ENCODE data around the gene ZBTB16.

The ZBTB16 gene

DNA sequence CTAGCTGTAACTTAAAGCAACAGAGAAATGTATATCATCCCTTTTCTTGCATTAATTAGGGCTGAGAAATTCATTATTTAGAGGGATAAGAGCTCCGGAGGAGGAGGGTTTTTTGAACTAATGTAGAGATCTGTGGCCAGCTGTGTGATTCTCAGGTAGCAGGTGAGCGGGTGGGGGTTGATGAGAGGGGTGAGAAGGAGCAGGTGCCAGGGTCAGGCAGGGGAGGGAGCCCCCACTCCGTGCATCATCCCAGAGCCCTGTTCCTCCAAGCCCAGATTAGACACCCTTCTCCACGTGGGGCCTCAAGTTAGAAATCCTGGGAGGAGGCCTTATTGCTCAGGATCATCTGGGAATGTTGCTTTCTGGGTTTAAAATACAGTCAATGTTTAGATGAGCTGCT is 24.9 kb downstream of the ZBTB16 start:
- no peak for DNase-seq

DNA sequence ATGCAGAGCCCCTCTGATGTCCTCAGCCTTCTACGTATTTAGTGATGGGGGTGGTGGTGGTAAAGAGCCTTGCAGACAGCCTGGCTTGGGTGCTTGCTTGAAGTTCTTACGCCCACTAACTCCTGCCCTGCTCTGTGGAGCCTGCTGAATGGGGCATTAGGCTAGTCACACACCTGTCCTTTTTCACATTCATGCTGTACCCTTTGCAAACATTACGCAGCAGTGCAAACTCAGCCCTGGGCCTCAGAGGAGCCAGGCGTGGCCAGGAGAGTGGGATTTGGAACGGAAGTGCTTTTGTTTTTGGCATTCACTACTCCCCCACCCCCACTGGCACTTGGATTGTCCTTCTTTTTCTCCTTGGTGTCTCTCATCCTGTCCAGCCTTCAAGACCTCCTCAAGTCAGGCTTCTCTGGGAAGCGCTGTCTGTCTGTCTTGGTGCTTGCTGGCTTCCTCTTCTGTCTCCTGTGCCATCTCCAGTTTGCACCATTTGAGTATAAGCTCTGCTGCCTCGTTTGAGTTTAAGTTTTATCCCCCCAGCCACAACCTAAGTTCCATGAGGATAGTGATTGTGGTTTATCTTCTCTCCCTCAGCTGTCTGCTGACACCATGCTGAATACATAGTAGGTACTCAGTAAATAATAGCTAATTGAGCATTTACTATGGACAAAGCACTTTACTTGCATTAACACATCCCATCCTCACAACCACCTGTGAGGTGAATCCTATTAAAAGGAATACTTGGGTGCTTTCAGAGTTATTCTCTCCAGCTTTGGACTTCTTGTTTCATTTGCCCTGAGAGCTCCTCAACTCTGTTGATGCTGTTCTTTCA is 26.7 kb downstream of the ZBTB16 start:
- no peak for DNase-seq

DNA sequence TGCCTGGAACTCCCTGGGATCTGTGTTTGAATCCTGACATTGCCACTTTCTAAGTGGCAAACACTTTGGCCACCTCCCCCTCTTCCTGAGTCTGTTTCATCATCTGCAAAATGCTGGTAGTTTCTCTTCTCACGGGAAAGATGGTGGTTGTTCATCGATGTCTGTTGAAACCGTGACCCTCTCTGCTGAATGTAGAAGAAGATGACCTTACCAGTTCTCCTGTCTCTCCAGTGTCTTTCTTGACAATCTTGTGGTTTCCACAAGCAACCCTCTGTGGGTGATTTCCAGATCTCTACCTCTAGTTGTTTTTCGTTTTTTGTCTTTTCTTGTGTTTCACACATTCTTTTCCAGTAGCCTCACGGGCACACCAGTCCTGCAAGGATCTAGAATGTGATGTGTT is 27.5 kb downstream of the ZBTB16 start:
- DNase-seq, result no peak

GRCh38 chr11:114088216-114088615 is 28.7 kb downstream of the ZBTB16 start:
- DNase-seq, result no peak

DNA sequence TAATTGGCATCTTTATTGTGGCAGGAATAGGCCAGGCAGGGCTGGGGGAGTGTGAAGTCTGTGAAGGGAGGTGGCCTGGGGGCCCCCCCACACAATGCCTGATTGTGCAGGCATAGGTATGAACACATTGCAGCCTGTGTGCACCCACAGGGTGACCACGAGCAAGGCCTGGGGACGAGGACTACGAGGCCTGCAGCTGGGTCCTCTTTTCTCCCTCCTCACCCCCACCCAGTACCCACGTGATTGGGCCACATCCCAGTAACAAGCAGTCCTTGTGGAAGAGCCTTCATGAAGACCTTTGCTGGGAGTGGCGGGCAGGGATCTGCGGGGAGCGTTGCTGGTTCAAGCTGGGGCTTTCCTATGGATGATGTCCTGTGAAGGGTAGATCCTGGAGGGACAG is 29.3 kb downstream of the ZBTB16 start:
- DNase-seq, result peak in 12 of 14 donors; percentile 26 to 81 (median 70)

DNA sequence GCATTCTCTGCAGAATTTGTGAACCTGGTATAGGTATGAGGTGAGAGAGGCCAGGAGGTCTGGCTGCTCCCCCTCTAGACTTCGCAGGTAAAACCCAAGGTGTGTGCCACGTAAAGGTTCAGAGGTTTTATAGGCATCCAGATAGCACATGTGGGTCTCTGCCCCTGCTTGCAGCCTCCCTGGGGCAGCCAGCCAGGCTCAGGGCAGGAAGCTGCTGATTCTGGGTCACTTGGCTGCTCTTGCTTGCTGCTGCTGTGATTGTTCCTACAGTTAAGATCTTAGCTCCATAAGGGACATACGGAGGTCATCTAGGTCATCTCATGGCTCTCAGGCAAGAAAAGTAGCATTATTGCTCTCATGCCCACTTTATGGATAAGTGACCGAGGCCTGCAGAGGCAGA is 30.2 kb downstream of the ZBTB16 start:
- no peak for DNase-seq

DNA sequence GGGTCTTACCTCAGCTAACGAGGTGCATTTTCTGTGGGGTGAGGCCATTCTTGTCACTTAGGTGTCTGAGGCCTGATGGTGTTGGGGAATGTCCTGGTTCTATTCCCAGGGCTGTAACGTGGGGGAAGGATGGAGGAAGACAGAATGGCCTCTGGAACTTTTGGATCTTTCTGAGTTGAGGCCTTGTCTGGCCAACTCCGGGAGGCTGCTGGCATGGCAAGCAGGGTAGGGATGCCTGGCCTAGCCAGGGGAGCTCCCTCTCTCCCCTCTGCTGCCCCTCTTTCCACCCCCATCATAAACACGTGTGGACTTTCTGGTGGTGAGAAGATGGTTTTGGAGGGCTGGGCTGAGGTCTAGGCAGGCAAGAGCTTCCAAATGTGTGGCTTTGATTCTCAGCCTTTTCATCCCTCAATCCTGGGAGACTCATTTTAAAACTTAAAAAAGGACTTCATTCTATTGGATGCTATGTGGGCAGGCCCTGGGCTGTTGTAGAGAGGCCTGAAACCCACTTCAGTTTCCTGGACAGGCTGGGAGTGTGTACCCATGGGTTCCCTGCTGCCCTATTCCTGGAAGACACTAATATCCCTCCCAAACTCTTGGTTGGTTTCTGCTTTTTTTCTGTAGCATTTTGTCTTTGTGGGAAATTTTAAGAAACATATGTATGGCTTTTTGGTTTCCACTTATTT is 30.9 kb downstream of the ZBTB16 start:
- DNase-seq, result no peak

GRCh38 chr11:114090976-114091375 is 31.5 kb downstream of the ZBTB16 start:
- no peak for DNase-seq

- peak in 6 of 14 donors; percentile 18 to 61 (median 42) for DNase-seq
Measured at GRCh38 chr11:114091516-114092397, 32.2 kb downstream of the ZBTB16 start.

DNA sequence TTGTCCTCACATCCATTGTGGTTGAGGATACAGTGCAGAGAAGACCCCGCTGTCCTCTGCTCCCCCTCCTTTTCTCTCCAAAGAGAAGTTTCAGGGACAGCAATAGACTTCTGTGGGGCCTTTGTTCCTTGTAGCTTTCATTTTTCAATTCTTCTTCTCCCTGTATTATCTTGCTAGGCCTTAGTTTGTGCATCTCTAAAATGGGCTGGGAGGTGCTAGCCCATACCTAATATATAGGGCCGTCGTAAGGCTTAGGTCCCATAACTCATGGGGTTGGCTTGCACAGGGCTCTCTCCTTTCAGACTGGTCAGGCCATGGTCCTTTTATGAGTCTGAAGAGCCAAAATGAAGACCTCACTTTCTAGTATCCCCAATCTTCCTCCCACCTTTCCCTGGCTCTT is 33.0 kb downstream of the ZBTB16 start:
- no peak for DNase-seq

DNA sequence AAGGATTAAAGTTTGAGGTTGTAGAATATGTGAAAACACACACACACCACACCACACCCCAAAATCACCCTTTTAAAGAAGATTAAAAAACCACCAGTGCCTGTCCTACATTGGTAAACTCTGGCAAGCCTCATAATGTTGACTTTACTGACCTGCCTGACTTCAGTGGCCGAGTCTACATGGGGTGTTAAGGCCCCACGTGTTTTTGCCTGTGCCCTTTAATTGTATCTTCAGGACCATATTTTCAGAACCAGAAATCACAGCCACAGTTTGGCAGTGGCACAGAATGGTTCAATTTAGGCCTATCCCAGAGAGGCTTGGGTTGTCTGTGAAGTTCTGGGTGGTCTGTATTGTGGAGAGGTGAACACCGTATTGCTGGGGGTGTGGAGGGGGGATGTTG is 33.4 kb downstream of the ZBTB16 start:
- DNase-seq, result no peak

- DNase-seq, result no peak
Measured at GRCh38 chr11:114094516-114094915, 35.0 kb downstream of the ZBTB16 start.

DNA sequence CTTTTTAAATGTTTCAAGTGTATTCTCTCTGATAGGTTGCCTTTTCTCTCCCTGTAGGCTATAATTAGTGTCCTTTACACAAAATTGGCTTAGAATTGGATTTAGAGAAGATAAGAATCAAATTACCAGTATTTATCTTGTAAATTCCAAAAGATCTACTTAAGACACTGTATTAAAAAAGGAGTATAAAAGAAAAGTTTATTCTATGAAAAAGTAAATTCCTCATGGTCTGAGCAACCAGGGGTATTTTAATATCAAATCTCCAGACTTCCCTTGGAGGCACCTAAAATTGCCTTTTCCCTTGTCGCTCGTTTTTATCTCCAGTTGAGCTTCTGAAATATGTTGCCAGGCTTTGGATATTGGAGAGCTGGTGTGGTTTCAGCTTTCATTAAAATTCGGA is 36.4 kb downstream of the ZBTB16 start:
- no peak for DNase-seq

DNA sequence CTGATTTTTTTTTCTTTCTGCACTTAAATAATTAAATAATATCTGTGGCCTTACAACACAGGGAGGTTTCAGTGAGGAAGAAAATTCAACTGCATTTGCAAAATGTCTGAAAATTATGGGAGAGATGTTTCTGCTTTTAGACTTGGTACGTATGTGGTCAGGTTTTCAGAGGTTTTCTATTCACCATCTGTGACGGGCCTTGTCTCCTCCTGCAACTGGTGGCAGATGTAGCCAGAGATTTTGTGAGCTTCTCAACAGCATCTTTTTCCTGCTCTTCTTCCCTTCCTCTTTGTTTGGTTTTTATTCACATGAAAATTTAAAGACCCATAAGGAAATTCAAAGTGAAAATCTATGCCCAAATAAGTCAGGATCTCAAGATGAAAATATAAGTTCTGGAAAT is 38.3 kb downstream of the ZBTB16 start:
- DNase-seq, result no peak

DNA sequence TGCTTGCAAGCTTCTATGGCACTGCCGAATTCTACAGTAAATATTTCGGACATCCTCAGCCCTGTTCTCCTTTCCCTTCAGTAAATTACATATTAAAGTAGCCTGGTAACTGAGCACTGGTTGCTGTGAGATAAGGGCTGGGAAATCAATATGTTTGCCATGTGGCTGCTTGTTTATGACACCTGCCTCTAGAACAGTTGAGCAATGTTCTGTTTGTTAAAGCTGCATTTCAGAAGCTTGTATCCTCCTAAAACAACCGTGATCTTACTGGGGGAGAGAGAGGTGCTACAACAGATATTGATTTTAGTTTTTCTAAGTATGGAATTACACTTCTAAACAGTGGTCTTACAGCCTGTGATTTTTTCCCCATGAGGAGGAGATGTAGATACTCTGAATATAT is 39.4 kb downstream of the ZBTB16 start:
- no peak for DNase-seq

- no peak for DNase-seq
Measured at GRCh38 chr11:114099392-114100178, 40.1 kb downstream of the ZBTB16 start.

GRCh38 chr11:114102993-114103896 is 43.7 kb downstream of the ZBTB16 start:
- DNase-seq, result no peak

- no peak for DNase-seq
Measured at GRCh38 chr11:114105611-114106010, 46.1 kb downstream of the ZBTB16 start.

DNA sequence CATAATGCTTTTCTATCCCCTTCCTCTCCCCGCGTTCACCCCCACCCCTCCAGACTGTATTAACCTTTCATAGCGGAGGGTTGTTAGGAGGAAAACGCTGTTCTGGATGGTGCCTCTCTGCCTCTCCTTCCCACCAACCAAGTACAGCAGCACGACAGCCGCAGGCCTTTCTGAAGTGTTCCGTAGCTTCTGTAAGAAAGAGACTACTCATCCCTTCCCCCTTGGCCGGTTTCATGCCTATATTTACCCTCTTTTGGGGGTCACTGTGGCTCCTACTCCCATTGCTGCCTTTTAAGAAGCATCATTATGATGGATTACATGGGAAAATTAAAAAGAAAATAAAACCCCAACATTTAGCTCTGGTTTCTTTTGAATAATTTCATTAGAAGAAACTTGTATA is 46.5 kb downstream of the ZBTB16 start:
- no peak for DNase-seq

DNA sequence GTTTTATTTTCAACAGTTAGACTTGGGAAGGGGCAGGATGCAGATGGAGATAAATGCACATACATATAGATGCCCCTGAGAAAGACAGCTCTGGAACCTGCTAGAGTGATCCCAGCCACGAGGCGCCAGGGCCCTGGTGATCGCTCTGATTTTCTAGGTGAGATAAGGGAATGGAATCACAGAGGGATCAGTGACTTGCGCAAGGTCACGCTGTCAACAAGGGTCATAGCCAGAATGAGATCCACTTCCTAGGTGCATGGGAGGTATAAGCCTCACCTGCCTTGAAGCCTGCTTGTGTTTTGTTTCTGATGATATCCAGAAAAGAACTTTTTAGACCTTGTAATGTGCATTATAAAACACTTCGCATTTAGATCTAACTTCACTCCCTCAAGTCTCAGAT is 47.5 kb downstream of the ZBTB16 start:
- DNase-seq, result no peak

All from C1 segment of cervical spinal cord (tissue), 14 donors.